ENCODE measurements around the gene PRKAB2. TPM values are rescaled to one million over a fixed set of nuclear protein-coding genes. Genes with fewer than 3 reads are reported as not detected.

Gene PRKAB2
- total RNA-seq, 1 experiment from 2014 or later: 17.8 TPM

DNA sequence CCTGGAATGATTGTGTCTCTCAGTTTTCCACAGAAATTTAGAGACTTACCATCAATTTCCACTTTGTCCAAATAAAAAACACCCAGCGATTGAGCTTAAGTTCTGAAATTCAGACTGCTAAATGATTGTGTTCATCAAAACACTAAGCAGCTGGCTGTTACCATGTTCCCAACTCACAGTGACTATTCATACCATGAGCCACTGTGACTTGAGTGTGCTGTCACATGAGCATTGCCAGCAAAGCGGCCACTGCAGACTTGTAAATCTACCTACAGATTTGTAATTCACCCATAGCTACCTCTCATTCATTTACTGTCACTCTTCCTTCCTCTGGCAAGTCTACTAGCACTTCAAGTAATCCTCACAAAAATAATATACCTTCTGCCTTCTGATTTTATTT, 17.2 kb upstream of the PRKAB2 start:
- no peak overlapping the region for H2BK120ac ChIP-seq (ENCODE audit: low read depth, low read length, poor library complexity, severe bottlenecking)
- WGBS (ENCODE audit: extremely low coverage, insufficient read length, low lambda C conversion rate): no CpG with 5 or more reads among the region's 2 CpGs

More for the DNA sequence above, 17.2 kb upstream of the PRKAB2 start:
- no peaks in the 10 kb centered on the region; a peak in 1 of 5 replicates for H3K9me3 Mint-ChIP-seq
- no peak overlapping the region for H3K27ac ChIP-seq (ENCODE audit: insufficient read length, low read depth, low read length)
- no peak overlapping the region for H4K8ac ChIP-seq (replicated peaks; ENCODE audit: insufficient read length, low read depth, low read length)
- no peaks in the 10 kb centered on the region; the same call in 1 of the 2 replicates for H3K27me3 Mint-ChIP-seq (ENCODE audit: low read depth)
- DNase-seq: no peak
- no peak overlapping the region for H3K4ac ChIP-seq (ENCODE audit: low read depth, low read length)
- H3K27me3 ChIP-seq (ENCODE audit: insufficient read depth, low read length): no peaks in the 10 kb centered on the region
- no peaks in the 10 kb centered on the region for H4K20me1 ChIP-seq (ENCODE audit: control insufficient read depth, insufficient read depth, insufficient read length)
- TF ChIP-seq, protein P1, sequence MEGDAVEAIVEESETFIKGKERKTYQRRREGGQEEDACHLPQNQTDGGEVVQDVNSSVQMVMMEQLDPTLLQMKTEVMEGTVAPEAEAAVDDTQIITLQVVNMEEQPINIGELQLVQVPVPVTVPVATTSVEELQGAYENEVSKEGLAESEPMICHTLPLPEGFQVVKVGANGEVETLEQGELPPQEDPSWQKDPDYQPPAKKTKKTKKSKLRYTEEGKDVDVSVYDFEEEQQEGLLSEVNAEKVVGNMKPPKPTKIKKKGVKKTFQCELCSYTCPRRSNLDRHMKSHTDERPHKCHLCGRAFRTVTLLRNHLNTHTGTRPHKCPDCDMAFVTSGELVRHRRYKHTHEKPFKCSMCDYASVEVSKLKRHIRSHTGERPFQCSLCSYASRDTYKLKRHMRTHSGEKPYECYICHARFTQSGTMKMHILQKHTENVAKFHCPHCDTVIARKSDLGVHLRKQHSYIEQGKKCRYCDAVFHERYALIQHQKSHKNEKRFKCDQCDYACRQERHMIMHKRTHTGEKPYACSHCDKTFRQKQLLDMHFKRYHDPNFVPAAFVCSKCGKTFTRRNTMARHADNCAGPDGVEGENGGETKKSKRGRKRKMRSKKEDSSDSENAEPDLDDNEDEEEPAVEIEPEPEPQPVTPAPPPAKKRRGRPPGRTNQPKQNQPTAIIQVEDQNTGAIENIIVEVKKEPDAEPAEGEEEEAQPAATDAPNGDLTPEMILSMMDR (conservative IDR thresholded peaks at IDR 0.05): no peak
- no peak overlapping the region for H3K27ac Mint-ChIP-seq
- no peak overlapping the region for H3K56ac ChIP-seq (ENCODE audit: insufficient read length, low read depth, low read length)
- no peak overlapping the region for H2AFZ ChIP-seq (ENCODE audit: low read length)
- H2AK5ac ChIP-seq (ENCODE audit: insufficient read length, low read length): no peak overlapping the region
- no peaks in the 10 kb centered on the region for H3K79me1 ChIP-seq (ENCODE audit: insufficient read depth, low read depth, low read length, poor library complexity, severe bottlenecking)
- no peak overlapping the region for H4K91ac ChIP-seq (ENCODE audit: insufficient read length, low read depth, low read length)
- no peak overlapping the region for H2BK20ac ChIP-seq (ENCODE audit: low read depth, low read length, poor library complexity, severe bottlenecking)
- H3K18ac ChIP-seq (ENCODE audit: insufficient read length, low read depth, low read length): no peak overlapping the region
- no peaks in the 10 kb centered on the region for H3K36me3 Mint-ChIP-seq (ENCODE audit: insufficient read depth in 1 of 3, low read depth in 3 of 3)
- no peak overlapping the region for H2BK5ac ChIP-seq (ENCODE audit: insufficient read length, low read length)
- H3K9me3 ChIP-seq (ENCODE audit: control insufficient read depth, low read depth, low read length): no peaks in the 10 kb centered on the region
- no peak overlapping the region for H3K14ac ChIP-seq (ENCODE audit: insufficient read depth, low read length)
- H3K23ac ChIP-seq (ENCODE audit: insufficient read length, low read depth, low read length): no peak overlapping the region
- H3K4me1 Mint-ChIP-seq: peaks cover 6 to 10% of the 10 kb centered on the region in 2 experiments
- no peak overlapping the region for H2BK12ac ChIP-seq (ENCODE audit: insufficient read length, low read depth, low read length)
- H3T11ph ChIP-seq (ENCODE audit: low read length): no peak overlapping the region
- H3K9ac ChIP-seq (ENCODE audit: extremely low read depth, insufficient read length, low read length): no peak overlapping the region
- no peaks in the 10 kb centered on the region for H3K79me2 ChIP-seq (ENCODE audit: insufficient read depth, low read length)
- H3K23me2 ChIP-seq (ENCODE audit: insufficient read length, low read depth, low read length, poor library complexity, severe bottlenecking): no peaks in the 10 kb centered on the region
- no peak overlapping the region for H3K4me2 ChIP-seq (ENCODE audit: insufficient read depth, insufficient read length, low read length)
- no peak overlapping the region for H4K5ac ChIP-seq (ENCODE audit: insufficient read length, low read depth, low read length)
- no peak overlapping the region for H3K4me3 Mint-ChIP-seq
- H2BK15ac ChIP-seq (ENCODE audit: low read depth, low read length): no peak overlapping the region
- H3K4me1 ChIP-seq (ENCODE audit: insufficient read depth, low read length): peaks cover 4% of the 10 kb centered on the region; the same call in 1 of the 2 replicates
